Fibroblast of skin of scalp (primary cell): ENCODE results near the gene MAP3K4.

Source experiments
- DNase-seq: peaks from one replicate; pipeline ENCODE4 v3.0.0-alpha.2; 2013

The MAP3K4 gene

GRCh38 chr6:161000632-161001031, 9.1 kb downstream of the MAP3K4 start:
- DNase-seq = no peak

GRCh38 chr6:161001421-161001820, 9.9 kb downstream of the MAP3K4 start:
- no peak for DNase-seq

GRCh38 chr6:161003336-161003735, 11.8 kb downstream of the MAP3K4 start:
- DNase-seq = peak; percentile 12

GRCh38 chr6:161008245-161008644, 16.7 kb downstream of the MAP3K4 start:
- no peak for DNase-seq

DNA sequence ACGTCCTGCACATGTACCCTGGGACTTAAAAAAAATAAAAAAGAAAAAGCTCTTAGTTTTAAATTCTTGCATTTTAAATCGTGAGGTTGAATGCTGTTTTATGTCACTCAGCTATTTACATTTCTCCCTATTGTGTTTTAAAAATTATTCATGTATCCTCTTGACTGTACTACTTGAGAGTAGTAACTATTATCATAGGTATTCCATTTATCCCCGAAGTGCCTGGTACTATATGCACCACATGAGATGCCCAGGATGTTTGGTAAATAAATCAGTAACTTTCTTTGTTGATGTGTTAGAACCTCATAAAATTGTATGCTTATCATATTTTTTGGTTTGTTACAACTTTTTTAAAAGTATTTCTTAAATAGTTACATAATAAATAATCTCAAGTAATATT, 18.4 kb downstream of the MAP3K4 start:
- DNase-seq = no peak

DNA sequence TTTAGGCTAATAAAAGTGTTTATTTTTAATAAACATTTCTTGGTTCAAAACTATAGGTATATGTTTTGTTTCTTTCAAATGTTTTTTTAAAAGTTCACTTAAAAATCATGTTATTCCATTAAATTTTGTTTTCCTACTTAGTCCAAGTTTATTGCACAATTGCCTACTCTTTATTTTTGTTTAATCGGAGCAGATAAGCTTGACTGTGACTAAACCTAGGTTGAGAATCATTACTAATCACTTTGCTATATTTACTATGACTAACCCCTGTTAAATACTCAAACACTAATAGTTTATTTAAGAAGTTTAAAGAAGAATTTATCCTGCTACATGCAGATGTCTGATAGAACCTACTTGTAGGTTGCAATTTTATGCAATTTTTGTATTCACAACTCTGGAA, 18.8 kb downstream of the MAP3K4 start:
- peak; percentile 29 for DNase-seq

DNA sequence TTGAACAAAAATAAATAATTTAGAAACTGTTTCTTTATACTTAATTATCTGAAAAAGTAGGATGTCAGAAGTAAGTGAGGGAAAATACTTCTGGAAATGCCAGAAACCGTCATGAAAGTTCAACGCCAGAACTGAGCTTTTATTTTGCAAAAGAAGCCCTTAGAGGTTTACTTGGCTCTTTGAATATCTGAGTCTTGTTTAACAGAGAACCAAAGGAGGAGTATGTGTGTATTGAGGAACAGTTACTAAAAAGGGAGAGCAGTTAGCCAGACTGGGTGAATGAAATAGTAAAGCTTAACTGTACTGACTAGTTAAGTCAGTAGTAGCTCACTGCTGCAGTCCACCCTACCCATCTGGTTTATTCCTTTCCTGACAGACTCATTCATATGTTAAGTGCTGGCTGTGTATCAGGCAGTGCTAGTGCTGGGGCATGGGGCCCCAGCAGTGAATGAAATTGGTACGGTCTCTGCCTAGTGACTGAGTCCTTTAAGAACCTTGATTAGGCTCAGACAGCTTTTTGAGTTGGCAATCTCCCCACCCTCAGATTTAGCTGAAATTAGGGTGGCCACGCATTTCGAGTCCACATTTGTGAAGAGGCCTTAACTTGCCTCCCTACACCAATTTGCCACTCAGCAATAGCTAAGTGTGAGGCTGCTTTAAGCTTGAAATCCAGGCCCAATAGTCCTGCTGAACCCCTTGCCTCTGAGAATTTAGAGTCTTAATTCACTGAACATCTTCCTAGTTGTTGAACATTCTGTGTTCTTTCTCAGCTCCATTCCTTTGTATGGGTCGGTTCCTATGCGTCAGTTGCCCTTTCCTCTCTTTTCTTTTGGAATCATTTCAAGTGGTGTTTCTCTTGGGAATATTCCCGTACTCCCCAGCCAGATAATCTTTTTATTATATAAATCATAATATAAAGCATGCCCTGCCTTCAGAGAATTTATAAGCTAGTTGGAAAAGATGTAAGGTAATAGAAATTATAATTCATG, 20.2 kb downstream of the MAP3K4 start:
- no peak for DNase-seq

DNA sequence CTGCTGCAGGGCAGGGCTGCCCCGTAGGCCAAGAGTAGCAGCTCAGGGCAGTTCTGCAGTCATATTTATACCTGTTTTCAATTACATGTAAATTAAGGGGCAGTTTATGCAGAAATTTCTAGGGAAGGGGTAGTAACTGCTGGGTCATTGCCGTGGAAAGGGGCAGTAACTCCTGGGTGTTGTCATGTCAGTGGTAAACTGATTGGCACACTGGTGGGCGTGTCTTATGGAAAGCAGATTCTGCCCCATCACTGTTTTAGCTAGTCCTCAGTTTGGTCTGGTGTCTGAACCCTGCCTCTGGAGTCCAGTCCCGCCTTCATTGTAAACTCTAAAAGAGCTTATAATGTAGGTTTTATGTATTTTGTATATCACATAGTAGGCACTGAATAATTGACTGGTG, 22.1 kb downstream of the MAP3K4 start:
- DNase-seq = no peak

GRCh38 chr6:161017766-161018564, 26.4 kb downstream of the MAP3K4 start:
- no peak for DNase-seq

DNA sequence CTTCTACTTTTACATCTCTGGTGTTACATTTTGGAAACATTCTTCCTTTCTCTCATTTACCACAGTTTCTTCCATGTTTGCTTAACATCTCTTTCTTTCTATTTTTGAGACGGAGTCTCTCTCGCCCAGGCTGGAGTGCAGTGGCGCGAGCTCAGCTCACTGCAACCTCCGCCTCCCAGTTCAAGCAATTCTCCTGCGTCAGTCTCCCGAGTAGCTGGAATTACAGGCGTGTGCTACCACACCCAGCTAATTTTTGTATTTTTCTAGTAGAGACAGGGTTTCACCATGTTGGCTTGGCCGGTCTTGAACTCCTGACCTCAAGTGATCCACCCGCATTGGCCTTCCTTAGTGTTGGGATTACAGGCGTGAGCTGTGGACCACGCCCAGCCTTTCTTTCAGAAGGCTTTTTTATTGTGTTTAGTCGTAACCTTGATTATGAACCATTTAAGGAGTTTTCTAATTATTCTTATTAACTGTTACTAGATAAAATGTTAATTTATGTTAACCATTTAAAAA, 27.8 kb downstream of the MAP3K4 start:
- DNase-seq = no peak

DNA sequence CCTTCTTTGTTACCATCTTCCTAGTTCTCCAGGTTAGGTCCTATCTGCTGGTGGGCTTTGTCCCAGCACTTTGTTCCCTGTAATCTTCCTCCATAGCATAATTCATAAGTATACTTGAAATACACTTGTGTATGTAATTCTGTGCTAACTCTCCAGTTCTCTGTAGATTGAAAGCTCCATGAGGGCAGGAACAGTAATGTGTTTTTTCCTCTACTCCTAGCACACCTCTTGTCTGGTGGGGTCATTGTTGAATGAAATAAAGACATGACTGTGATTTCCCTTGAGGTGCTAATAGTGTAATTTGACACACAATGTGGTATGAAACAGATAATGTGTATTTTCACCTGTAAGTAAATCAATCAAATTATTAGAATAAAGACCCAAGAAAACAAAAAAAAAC, 30.0 kb downstream of the MAP3K4 start:
- DNase-seq = no peak

GRCh38 chr6:161021998-161022743, 30.6 kb downstream of the MAP3K4 start:
- no peak for DNase-seq

DNA sequence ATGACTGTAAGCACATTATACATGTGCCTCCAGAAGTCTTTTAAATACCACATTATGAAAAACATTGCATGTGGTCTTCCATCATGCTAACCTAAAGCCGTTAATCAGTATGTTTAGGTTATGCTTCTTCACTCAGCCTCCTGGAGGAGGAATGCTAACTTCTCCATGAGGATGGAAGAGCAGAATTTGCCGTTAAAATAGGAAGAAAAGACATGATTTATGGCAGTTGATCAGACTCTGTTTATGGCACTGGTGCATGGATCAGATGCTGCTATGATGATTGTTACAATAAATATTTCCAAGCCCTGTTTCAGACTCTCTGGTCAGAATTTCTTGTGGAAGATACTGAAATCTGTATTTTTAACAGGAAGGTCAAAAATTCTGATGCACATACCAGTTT, 31.7 kb downstream of the MAP3K4 start:
- peak; percentile 47 for DNase-seq

DNA sequence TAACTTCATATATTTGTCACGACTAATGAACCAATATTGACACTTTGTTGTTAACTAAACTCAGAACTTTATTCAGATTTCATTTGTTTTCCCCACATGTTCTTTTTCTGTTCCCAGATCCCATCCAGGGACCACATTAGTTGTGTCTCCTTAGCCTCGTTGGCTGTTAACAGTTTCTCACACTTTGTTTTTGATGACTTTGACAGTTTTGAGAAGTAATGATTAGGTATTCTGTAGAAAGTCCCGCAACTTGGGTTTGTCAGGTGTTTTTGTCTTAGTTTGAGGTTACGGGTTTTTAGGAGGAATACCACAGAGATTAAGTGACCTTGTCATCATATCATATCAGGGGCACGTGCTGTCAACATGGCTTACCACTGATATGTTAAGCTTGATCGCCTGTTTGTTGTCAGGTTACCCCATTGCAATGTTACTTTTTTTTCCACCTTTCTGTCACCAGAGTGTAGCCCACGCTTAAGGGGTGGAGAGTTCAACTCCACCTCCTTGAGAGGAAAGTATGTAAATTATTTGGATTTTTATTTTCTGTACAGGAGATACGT, 32.9 kb downstream of the MAP3K4 start:
- DNase-seq = no peak

- no peak for DNase-seq
Measured at GRCh38 chr6:161027385-161027784, 35.8 kb downstream of the MAP3K4 start.

DNA sequence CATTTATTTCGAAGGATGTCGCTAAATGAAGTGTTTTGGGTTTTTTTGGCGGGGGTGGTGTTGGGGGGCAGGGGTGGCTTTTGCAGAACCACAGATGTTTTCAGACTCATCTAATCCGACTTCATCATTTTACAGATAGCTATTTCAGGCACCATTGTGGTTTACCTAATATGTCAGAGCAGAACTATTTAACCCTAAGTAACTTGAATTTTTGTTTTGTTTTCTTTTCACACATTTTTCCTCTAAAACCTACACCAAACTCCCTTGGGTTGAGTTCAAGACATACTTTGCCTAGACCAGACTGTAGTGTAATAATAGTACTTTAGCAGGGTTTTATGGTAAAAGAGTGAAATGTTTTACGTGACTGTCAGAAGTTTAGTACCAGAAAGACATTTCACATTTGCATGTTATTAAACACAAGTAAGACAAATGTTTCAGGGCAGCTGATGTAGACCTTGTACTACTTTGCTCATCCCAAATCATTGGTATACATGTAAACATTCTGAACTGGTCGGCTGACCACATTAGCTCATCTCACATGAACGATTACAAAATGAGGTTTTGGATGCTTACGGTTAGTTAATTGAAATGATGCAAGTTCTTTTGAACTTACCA, 37.7 kb downstream of the MAP3K4 start:
- DNase-seq = peak; percentile 97

DNA sequence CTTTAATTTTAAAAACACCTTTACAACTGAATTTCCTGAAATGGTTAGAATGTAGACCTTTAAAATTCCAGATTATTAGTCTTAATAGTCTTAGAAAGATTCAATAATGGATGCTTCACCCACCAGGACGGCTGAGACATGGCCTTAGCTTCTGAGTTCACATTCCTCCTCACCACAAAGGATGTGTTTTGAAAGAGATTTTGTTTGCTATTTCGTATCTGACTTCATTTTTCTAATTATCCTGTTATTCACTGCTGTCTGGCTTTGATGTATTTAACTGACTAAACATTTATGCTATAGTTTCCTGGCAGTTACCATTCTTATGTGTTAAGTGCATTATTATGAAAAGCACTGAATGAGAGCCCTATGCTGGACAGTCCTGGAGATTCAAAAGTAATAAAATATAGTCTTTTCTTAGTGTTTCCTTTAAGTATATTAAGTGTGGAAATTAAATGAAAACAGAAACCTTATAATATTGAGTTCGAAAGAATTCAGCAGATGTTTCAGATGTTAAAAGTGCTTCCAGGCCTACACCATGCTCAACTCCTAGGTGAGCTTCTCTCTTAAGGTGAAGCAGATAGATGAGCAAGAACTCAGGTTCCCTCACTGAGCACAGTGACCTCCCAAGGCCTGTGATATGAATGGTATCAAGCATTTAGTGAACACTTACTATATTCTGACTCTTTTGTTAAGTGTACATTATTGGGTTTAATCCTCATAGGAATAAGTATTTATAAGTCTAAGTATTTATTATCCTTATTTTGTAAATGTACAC, 40.3 kb downstream of the MAP3K4 start:
- DNase-seq = peak; percentile 79

GRCh38 chr6:161033667-161034066, 42.1 kb downstream of the MAP3K4 start:
- peak; percentile 44 for DNase-seq

- DNase-seq = no peak
Measured at GRCh38 chr6:161035182-161035980, 43.8 kb downstream of the MAP3K4 start.

DNA sequence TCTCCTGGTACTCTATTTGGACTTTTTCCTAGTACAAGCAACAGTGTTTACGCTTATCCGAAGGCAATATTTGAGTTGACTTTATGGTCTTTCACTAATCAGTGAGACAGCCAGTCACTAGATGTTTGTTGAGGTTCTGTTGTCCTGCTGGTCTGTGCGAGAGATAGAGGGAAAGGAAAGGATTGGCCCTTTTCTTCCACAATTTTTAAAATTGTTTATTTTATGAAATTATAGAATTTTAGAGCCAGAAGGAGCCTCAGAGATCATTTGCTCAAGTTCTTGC, 44.4 kb downstream of the MAP3K4 start:
- no peak for DNase-seq
